ENCODE measurements around the gene ITGAX. TPM values are rescaled to one million over a fixed set of nuclear protein-coding genes. Genes with fewer than 3 reads are reported as not detected.
"Not testable (repeated sequence)": the region's sequence is repeated elsewhere in the genome, so short reads cannot be mapped to it uniquely, and the experiment has no call there.

ITGAX gene
- total RNA-seq, 1 donor from 2014 or later, result 1.4 TPM

GRCh38 chr16:31331807-31332301 is 23.1 kb upstream of the ITGAX start:
- peaks cover 5% of the 10 kb centered on the region for H3K4me1 ChIP-seq
- DNase-seq, result no peak
- intact Hi-C loops (cut with micrococcal nuclease), result no loop called here
- TF ChIP-seq CTCF (IDR thresholded peaks at IDR 0.05; ENCODE audit: borderline replicate concordance), result no peak
- H3K4me3 ChIP-seq, result no peak overlapping the region
- no peak overlapping the region for H3K27ac ChIP-seq (replicated peaks)
- H3K36me3 ChIP-seq, result no peaks in the 10 kb centered on the region
- H3K27me3 ChIP-seq (ENCODE audit: low read depth), result peaks cover 94% of the 10 kb centered on the region
- H3K9me3 ChIP-seq (replicated peaks), result no peaks in the 10 kb centered on the region

DNA sequence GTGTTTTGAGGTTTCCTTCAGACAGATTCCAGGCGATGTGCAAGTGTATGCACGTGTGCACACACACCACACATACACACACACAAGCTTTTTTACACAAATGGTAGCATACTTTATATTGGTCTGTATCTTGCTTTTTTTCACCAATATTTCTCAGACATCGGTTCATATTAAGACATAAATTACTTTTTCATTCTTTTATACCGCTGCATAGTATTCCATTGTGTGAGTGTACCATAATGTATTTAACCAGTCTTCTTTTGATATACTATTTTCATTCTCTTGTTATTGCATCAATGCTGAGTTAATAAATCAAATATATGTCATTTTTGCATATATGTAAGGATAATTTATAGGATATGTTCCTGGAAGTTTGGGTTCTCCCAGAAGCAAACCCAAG is 22.4 kb upstream of the ITGAX start:
- intact Hi-C loops (cut with micrococcal nuclease), result no loop called here
- Histone ChIP-seq H3K27me3 (ENCODE audit: low read depth) (peaks cover 94% of the 10 kb centered on the region), H3K27ac (replicated peaks) (no peak overlapping the region), H3K9me3 (replicated peaks) (no peaks in the 10 kb centered on the region), H3K36me3 (no peaks in the 10 kb centered on the region), H3K4me3 (no peak overlapping the region), H3K4me1 (peaks cover 5% of the 10 kb centered on the region)
- no peak for TF ChIP-seq CTCF (IDR thresholded peaks at IDR 0.05; ENCODE audit: borderline replicate concordance)
- no peak for DNase-seq

DNA sequence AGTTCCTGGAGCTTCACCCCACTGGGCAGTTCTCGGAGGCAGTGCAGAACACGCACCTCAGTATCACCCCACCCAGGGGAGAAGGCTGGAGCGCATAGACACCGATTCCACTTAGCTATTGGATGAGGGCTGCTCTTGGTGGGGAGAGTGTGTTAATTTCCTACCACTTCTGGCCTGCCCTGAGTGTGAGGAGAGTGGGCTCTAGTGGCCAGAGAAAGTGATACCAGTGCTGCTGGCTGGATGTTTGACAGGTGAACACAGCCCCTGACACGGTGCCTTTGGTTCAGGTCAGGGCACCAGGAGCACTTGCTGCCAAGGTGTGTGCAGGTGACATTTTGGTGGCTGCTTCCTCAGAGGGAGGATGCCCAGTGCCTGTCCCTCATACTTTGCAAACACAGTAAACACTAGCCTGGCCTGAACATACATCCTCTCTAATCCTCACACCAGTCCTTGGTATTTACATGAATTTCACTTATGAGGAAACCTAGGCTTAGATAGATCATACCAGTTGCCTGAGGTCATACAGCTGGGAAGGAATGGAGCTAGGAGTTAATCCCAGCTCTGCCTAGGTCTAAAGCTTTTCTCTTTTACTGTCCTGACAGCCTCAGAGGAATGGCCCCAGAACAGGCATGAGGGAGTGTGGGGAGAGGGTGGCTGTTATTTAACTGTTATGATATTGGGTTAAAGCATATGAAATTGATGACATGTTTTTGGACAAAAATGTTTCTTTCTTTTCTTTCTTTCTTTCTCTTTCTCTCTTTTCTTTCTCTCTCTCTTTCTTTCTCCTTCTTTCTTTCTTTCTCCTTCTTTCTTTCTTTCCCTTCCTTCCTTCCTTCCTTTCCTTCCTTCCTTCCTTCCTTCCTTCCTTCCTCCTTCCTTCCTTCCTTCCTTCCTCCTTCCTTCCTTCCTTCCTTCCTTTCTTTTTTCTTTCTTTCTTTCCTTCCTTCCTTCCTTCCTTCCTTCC is 21.0 kb upstream of the ITGAX start:
- Histone ChIP-seq H3K4me1 (peaks cover 5% of the 10 kb centered on the region), H3K4me3 (no peak overlapping the region), H3K9me3 (replicated peaks) (no peaks in the 10 kb centered on the region), H3K27ac (replicated peaks) (no peak overlapping the region), H3K36me3 (no peaks in the 10 kb centered on the region), H3K27me3 (ENCODE audit: low read depth) (peaks cover 91% of the 10 kb centered on the region)
- no peak for DNase-seq
- intact Hi-C loops (cut with micrococcal nuclease), result no loop called here
- TF ChIP-seq CTCF (IDR thresholded peaks at IDR 0.05; ENCODE audit: borderline replicate concordance), result peak; percentile 43

GRCh38 chr16:31334934-31335333 is 20.0 kb upstream of the ITGAX start:
- Histone ChIP-seq H3K27ac (replicated peaks) (no peak overlapping the region), H3K36me3 (no peaks in the 10 kb centered on the region), H3K4me3 (no peak overlapping the region), H3K9me3 (replicated peaks) (no peaks in the 10 kb centered on the region), H3K27me3 (ENCODE audit: low read depth) (peaks cover 81% of the 10 kb centered on the region), H3K4me1 (peaks cover 5% of the 10 kb centered on the region)
- intact Hi-C loops (cut with micrococcal nuclease), result no loop called here
- DNase-seq, result no peak
- no peak for TF ChIP-seq CTCF (IDR thresholded peaks at IDR 0.05; ENCODE audit: borderline replicate concordance)

DNA sequence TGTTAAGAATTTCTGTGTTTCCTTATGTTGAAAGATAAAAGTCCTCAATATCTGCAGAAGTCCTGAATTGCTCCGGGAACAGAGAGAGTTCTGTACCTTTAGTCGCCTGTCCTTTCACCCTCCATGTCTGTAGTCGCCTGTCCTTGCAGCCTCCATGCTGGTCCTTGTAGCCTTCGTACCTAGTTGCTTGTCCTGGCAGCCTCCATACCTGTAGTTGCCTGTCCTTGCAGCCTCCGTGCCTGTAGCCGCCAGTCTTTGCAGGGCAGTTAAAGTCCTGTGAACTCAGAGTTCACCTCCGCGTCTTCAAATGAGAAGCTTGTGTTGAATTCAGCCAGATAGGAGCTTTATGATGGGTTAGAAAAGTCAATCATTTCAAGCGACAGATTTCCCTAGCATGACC is 19.5 kb upstream of the ITGAX start:
- H3K4me1 ChIP-seq, result peaks cover 5% of the 10 kb centered on the region
- DNase-seq, result no peak
- H3K27me3 ChIP-seq (ENCODE audit: low read depth), result peaks cover 76% of the 10 kb centered on the region
- TF ChIP-seq CTCF (IDR thresholded peaks at IDR 0.05; ENCODE audit: borderline replicate concordance), result no peak
- intact Hi-C loops (cut with micrococcal nuclease), result no loop called here
- no peak overlapping the region for H3K4me3 ChIP-seq
- no peaks in the 10 kb centered on the region for H3K36me3 ChIP-seq
- H3K27ac ChIP-seq (replicated peaks), result no peak overlapping the region
- H3K9me3 ChIP-seq (replicated peaks), result no peaks in the 10 kb centered on the region

DNA sequence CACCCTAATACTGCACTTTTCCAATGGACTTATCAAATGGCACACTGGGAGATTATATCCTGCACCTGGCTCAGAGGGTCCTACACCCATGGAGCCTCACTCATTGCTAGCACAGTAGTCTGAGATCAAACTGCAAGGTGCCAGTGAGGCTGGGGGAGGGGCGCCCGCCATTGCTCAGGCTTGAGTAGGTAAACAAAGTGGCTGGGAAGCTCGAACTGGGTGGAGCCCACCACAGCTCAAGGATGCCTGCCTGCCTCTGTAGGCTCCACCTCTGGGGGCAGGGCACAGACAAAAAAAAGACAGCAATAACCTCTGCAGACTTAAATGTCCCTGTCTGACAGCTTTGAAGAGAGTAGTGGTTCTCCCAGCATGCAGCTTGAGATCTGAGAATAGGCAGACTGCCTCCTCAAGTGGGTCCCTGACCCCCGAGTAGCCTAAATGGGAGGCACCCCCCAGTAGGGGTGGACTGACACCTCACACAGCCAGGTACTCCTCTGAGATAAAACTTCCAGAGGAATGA is 16.8 kb upstream of the ITGAX start:
- H3K27me3 ChIP-seq (ENCODE audit: low read depth), result peaks cover 48% of the 10 kb centered on the region
- H3K4me3 ChIP-seq; intact Hi-C loops (cut with micrococcal nuclease); H3K27ac ChIP-seq (replicated peaks); H3K9me3 ChIP-seq (replicated peaks); DNase-seq; H3K36me3 ChIP-seq; H3K4me1 ChIP-seq: not testable (repeated sequence)

Measured in left ventricle myocardium inferior (tissue), 1 donor.